CD4-positive, alpha-beta T cell treated with Interleukin-17A for 1 hour (primary cell): Measurements from ENCODE around the gene RXRB.

Experiments used
- DNase-seq: peaks from one replicate; pipeline ENCODE4 v3.0.0-alpha.2; 2020

Gene RXRB

DNA sequence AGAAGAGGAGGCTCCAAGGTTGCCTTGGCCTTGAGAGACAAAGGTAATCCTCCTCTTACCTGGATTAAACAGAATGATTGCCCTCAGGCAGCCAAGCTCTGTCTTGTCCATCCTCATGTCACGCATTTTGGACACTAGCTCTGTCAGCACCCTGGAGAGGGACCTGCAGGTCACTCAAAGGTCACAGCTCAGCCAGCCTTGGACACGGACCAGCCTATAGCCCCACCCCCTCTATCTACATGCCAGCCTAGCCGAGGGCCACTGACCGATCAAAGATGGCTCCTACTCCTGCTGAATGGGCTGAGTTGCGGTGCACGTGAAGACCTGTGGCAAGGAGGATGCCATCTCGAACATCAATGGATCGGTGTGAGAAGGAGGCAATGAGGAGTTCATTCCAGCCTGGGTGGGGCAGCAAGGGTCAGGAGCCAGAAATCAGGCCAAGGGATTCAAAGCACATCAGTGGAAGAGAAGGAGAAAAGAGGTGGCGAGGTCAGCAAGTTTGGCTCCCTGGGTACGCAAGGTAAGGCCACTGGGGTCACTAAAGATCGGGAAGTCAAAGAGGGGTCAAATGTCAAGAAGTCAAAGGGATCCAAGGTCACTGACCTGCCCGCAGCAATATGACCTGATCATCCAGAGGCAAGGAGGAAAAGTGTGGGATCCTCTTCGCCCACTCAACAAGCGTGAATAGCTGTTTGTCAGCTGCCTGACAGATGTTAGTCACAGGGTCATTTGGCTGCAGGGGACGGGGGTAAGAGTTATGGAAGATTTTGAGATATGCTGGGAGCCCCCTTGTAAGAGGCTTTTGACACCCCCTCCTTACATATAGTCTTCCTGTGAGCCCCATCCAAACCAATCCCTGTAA, 4.9 kb downstream of the RXRB start:
- no peak for DNase-seq

DNA sequence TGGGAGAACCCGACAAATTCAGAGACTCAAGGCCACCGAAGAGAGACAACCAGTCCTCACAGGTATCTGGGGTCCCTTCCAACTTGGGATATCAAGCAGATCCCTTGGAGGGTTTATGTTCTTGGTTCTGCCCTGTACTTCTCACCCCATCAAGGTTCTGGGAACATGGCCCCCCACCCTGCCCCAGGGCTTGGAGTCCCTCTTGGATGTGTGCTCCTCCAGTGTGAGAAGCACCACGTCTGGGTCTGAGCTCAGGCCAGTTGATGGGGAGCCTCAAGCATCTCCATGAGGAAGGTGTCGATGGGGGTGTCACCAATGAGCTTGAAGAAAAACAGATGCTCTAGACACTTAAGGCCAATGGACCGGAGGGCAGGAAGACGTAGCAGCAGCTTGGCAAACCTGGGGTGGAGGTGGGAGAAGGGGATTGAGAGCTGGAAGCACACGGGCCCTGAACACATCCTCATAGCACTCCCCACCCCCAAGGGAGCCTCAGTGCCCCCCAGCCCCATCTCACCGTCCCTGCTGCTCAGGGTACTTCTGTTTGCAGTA, 6.0 kb downstream of the RXRB start:
- DNase-seq: no peak

DNA sequence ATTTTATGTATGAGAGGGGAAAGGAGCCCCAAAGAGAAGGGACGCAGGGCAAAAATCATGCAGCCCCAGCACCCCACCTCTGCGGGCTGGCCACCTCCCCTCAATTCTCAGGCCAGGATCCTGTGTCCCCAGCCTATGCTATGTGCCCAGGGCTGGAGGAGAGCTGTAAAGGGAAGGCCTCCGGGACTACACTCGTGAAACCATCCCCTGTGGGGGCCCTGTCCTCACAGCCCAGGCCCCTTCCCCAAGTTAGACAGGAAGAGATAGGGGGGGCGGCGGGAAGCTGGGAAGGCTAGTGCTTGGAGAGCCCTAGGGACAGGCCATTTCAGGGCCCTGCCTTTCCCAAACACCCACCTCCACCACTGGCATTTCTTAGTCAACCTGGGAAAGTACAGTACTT, 6.8 kb downstream of the RXRB start:
- no peak for DNase-seq

DNA sequence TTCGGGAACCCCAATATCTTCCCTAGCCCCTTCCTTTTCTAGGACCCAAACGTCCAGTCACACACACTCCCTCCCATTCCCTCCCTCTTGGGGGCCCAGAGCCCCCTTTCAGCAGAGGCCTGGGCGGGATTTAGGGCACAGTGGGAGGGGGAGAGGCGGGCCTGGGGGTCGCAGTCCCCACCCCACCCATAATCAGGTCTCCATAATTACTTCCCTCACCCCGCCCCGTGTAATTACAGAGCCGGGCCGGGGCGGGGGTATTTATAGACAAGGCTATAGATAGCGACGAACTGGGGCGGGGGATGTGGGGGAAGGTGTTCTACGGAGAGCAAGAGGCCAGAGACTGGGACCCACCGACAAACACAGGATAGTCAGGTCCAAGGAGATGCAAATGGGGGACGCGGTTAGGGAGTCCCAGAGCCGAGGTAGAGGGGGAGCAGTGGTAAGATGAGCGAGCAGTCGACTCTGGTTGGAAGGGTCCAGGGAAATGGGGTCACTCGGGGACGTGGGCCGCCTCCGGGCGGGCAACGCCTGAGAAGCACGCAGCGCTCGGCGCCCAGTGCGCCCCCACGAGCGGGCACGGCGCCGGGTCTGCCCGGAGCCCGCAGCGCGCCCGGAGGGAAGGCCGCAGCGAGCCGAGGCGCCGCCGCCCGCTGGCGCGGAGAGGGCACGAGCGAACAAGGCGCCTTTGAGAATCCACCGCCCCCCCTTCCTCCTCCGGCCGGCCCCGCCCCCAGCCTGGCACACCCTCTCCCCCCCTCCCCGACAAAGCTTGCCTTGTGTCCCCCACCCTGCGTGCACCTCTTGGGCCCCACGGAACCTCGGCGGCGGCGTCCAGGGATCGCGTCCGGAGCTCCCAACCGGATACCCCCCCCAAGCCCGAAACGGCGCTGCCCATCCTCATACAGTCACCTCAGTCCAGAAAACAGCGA, 7.5 kb downstream of the RXRB start:
- peak; percentile 30 for DNase-seq

DNA sequence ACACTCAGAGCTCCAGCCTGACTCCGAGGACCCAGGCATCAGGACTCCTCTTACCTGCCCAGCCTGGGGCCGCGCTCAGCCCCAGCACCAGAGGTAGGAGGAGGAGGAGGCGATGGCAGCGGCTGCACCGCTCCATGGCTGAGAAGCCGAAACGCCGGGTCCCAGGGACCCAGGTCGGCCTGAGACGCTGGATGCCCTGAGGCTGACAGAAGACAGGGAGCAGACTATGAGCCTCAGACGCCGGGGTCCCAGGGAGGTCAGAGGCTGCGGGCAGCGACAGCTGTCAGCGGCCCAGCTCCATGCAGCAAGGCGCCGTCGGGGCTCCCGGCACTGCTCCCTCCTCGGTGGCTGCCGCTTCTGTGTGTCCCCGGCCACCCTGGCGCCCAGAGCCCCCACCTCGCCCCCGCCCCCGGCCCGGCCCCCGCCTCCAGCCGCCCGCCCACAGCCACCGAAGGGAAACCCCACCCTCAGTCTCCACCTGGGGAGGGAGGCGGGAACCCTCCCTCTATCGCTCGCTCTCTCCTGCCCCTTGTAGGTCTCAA, 8.3 kb downstream of the RXRB start, which contains the start of gene COL11A2:
TSS of gene COL11A2 (minus strand) at position 363 of the 542 bp plus-strand sequence. CDS start at position 136, 227 bp downstream.
- DNase-seq: peak; percentile 45

DNA sequence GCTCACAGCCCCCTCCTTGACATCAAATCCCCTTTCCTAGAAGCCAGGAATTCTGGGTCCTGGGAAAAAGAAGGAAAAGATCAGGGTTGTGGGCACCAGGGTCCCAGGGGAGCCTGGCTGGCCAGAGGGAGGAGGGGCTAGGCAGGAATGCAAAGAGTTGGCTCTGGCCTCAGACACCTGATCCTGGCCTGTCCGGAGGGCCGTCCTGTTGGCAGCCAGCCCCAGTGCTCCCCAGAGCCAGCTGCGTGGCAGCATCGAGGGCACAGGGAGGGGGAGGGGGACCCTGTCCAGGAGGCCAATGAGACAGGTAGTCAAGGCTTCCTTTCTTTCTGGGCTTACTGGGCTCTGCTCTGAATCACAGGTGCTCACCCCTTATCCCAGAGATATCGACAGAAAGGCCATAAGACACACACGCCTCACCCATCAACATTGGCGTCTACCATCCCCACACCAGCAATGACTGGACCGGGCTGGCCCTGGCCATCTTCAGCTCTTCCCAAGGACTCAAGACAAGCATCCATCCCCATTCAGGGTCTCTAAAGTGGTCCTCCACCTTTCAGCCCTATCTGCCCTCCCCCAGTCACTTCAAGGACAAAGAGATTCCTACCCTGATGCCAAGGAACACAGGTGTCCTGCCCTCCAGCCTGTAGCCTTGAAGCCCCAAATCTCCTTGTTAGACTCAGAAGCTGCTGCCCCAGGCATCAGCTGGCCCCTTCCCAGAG, 8.9 kb downstream of the RXRB start:
- DNase-seq: no peak

DNA sequence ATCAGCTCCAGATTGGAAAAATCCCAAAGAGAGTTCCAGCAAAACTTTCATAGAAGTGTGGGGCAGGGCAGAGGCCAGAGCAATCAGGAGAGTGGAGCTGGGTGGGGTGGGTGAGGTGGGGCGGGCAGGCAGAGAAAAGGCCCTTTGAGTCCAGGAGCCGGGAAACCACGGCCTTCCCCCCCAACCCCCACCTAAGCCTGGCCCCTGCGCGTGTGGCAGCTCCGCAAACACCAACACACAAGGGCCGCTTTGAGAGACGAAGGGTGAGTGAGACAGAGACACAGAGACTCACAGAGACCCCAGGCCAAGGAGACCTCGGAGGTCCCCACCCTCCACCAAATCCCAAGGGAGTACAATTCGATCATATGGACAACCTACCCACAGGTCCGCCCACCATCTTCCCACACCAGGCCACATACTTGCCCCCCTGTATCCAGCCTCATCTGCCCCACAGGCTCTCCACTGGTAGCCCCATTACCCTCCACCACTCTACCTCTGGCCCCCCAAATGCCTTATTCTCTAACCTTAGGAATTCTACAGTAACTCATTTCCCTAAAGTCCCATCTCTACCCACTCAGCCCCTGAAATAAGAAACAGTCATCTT, 9.9 kb downstream of the RXRB start:
- DNase-seq: no peak

DNA sequence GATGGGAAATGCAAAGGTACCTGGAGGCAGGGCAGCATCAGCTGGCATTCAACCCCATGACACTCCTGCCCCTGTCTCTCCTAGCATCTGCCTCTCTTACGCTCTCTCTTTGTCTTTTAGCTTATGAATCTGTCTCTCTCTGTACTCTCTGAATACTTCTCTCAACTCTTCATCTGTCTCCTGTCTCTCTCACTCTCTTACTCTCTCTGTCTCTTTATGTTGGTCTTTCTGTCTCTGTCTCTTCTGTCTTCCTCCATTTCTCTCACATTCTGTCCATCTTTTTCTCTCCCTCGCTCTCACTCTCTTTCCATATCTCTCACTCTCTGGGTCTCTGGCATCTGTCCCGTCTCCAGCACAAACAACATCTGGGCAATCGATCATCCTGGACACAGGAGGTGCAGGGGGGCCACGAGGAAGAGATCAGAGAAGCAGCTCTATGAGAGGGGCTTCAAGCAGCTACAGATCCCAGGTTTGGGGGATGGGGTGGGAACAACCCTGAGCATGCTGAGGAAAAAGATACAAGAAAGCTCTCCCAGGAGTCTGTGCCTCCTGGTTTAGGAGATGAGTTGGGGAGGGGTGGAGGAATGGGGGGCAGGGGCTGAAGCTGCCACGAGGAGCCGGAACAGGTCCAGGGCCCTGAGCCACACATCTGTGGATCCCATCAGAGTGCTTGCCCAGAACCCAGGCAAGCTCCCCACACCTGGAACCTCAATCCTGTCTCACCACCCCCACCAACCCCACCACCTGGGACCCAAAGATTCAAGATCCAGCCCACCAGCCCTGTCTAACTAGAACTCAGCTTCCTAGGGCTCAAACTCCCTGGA, 10.6 kb downstream of the RXRB start:
- DNase-seq: no peak

DNA sequence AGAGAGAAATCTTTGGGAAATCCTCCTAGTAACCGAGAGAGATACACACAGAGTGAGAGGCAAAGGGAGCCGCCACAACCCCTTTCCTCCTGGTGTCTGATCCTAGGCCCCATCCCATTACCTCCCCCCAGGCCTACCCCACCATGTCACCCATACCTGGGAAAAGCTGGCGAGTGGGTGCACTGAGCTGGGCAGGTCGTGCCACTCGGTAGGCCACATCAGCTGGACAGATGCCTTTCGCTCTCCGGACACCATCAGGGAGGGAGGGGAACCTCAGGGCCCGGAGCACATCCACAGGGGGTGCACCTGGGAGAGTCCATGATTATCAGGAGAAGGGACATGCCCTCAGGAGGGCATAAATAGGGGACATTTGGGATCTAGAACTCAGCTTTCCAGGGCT, 11.3 kb downstream of the RXRB start:
- DNase-seq: no peak

DNA sequence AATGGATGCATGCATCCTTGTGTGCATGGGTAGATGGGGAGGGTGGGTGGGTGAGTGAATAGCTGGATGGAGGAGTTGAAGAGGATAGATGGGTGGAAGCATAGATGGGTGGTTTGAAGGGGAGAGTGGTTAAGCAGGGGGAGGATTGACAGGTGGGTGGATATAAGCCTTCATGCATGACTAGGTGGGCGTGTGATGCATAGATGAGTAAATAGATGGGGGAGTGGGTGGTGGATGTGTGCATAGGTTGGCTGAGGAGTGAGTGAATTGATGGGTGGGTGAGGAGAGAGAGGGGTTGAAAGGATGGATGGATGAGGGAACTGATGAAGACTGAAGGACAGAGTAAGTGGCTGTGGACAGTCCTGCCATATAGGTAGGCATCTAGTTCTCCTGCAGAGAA, 12.7 kb downstream of the RXRB start:
- no peak for DNase-seq

DNA sequence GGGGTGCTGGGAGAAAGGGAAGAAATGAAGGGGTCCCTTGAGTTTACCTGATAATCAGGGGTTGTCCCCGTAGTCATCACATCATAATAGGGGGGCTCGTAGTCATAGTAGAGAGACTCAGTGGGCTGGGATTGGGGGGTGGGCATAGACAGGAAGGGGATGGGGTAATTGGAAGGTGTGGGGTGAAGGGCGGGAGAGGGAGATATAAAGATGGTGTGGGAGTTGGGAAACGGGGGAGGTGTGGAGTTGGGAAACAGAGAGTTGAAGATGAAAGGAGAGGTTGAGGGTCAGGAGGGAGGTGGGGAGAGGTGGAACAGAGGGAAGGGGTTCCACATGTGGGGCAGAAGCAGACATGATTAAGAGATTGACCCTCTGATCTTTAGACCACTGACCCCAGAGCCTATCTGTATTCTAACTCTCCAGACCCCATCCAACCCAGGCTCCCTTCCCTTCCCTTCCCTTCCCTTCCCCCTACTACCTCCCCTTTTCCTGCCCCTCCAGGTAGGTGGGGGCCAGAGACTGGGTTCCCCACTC, 14.7 kb downstream of the RXRB start:
- no peak for DNase-seq

DNA sequence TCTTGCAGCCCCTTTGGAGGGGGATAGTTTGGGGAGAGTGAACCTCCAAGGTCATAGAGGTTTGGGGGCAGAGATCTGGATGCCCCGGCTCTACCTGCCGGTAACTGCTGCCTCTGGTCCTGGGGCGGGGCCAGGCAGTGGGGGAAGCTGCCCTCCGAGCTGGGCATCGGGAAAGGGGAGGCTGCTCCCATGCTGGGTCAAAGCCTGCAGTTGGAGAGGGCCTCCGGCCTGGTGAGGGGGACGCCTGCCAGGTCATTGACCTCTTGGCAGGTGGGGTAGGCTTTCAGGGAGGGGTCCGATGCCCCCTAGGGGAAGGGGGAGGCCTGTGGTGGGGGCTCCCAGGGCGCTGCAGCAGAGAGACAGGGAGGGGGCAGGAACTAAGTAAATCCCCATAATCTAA, 15.3 kb downstream of the RXRB start:
- DNase-seq: no peak

DNA sequence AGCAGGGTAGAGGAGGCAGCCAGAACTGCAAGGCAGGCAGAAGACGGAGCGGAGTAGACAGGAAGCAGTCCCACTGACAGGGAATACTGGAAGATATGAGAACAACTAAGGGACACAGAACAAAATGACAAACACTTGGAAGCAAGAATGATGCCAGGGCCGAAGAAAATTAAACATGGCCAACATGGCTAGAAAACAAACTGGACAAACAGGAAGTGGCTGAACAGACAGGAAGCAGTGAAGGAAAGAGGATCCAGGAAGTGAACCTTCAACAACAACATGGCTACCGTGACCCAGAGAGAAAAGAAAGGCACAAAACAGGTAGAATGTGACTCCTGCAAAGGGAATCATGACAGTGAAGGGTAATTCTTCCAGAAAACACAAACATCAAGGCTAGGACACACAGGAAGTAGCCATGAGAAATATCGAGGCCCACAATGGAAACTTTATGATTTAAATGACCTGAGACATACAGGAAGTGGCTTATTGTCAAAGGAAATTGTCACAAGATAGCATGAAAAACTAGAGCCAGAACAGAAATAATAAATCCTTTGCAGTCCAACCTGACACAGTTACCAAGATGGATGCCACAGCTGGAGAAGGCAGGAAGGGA, 17.3 kb downstream of the RXRB start:
- DNase-seq: peak; percentile 36

DNA sequence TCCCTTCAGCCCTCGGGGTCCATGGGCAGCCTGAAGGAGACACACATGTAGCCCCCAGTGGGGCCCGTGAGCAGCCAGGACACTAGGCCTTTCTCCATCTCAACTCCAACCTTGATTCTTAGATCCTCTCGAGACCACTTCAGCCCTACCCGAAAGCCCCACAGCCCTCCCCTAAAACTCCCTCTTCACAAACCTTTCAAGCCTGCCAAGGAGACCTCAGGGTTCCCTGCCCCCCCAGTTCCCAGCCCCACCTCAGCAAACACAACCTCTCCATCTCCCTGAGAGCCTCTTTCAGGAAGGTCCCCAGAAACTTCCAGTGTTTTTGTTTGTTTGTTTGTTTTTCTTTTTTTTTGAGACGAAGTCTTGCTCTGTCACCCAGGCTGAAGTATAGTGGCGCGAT, 19.3 kb downstream of the RXRB start:
- DNase-seq: no peak

DNA sequence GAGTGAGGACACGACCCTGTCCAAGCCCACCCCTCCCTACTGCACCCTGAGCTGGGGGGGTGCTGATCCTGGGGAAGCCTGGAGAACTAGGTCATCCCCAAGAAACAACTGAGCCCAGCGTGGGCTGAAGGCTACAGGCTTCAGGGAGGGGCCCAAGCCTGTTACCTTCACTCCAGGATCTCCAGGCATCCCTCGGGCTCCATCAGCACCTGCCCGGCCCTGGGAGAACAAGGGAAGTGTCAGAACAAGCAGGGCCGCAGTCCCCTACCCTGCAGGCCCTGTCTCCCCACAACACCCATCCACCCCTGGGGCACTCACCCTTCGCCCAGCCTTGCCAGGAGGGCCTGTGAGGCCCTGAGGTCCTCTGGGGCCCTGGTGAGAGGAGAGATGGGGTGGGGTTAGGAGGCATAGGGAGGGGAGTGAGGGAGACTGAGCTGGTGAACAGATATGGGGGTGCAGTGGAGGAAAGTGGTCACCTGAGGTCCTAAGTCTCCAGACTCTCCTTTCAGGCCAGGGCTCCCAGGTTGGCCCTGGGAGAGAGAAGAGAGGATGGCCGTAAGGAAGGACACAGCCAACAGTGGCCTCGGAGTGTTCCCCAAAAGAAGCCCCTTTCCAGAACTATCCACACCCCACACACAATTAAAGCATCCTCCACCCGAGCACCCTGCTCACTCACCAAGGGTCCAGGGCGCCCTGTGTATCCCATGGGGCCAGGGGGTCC, 21.6 kb downstream of the RXRB start:
- no peak for DNase-seq

DNA sequence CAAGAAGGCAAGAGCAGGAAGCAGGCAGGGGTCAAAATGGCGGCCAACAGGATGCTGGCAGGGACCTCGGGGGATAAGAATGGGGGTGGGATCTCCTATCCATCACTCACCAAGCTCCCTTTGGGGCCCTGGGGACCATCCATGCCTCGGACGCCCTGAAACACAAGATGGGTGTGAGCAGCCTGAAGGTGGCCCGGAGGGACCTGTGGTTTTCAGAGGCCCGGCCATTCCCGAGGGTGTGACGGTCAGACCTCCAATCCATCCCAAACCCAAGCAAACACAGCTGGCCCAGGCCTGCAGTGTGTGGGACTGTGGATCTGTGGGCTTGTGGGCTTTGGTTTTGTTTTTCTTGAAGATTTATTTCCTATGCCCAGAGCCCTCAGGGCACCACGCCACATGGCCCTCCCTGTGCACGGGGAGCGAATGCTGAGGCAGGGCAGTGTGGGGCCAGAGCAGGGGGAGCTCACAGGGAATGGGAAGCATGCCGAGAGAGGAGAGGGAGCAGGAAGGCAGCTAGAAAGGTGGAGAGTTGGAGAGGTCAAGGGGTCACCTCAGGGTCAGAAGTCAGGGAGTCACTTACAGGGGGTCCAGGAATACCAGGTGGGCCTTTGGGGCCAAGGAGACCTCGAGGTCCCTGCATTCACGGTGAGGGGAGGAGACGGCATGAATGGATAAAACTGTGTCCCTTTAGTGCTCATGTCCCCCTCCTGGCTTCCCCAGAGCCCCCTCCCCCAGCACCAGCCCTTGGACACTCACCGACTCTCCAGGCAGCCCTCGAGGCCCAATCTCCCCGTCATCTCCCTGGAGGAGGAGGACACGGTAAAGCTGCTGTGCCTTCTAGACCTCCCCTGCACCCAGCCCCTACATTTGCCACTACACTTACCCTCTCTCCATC, 22.7 kb downstream of the RXRB start:
- no peak for DNase-seq

DNA sequence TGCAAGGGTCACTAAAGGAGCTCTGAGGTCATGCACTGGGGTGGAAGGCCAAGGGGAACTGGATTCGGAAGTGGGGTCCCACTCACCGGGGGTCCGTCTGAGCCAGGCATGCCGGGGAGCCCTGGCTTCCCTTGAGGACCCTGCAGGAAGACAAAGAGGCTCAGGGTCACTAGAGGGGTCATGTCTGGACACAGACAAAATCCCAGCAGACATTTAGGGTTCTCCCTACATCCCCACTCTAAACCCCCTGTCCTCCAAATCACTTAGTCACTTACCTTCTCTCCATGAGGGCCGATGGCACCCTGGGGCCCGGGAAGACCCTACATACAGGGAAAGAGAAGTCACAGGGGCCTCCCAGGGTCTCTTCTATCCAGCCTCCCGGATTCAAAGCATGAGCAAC, 23.6 kb downstream of the RXRB start:
- DNase-seq: no peak

DNA sequence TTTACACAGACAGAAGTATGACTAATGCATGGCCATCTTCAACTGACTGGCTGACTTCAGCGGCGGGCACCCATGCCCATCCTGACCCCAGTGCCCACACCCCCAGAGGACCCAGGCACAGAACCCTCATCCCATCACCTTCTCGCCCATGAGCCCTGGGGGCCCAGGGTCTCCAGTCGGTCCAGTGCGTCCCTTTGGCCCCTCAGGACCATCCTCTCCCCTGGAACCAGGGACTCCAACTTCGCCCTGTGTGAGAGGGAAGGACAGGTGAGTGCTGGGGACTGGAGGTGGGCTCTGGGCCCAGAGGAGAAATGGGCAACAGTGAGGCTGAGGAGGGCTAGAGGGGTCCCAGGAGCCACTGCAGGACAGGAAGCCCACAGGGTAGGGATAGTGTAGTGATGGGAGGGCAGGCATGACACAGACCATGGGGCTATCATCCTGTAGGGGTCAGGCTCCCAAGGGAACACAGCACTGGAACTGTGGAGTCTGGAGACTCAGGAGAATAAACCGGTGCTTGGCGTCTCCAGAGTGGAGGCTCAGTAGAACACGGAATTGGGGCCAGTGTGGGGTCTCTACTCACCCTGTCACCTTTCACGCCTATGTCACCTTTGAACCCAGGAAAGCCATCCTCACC, 24.9 kb downstream of the RXRB start:
- no peak for DNase-seq
